Stimulated activated CD8-positive, alpha-beta memory T cell treated with anti-CD3 and anti-CD28 coated beads, Interleukin-4, amount 100 ng/mL, for 48 hours (primary cell): ENCODE data around the gene TMC8.
"Not testable (repeated sequence)": the region's sequence is repeated elsewhere in the genome, so short reads cannot be mapped to it uniquely, and the experiment has no call there.

Source experiments
- DNase-seq: peaks from one replicate; pipeline ENCODE4 v3.0.0-alpha.2; 2020

Gene TMC8, protein sequence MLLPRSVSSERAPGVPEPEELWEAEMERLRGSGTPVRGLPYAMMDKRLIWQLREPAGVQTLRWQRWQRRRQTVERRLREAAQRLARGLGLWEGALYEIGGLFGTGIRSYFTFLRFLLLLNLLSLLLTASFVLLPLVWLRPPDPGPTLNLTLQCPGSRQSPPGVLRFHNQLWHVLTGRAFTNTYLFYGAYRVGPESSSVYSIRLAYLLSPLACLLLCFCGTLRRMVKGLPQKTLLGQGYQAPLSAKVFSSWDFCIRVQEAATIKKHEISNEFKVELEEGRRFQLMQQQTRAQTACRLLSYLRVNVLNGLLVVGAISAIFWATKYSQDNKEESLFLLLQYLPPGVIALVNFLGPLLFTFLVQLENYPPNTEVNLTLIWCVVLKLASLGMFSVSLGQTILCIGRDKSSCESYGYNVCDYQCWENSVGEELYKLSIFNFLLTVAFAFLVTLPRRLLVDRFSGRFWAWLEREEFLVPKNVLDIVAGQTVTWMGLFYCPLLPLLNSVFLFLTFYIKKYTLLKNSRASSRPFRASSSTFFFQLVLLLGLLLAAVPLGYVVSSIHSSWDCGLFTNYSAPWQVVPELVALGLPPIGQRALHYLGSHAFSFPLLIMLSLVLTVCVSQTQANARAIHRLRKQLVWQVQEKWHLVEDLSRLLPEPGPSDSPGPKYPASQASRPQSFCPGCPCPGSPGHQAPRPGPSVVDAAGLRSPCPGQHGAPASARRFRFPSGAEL

GRCh38 chr17:78130437-78131101 is at the start of gene TMC8:
Gene TMC8, plus strand, starts transcription at chr17:78130771. Its CDS starts 818 bp downstream, at chr17:78131589.
- DNase-seq = peak; percentile 81

DNA sequence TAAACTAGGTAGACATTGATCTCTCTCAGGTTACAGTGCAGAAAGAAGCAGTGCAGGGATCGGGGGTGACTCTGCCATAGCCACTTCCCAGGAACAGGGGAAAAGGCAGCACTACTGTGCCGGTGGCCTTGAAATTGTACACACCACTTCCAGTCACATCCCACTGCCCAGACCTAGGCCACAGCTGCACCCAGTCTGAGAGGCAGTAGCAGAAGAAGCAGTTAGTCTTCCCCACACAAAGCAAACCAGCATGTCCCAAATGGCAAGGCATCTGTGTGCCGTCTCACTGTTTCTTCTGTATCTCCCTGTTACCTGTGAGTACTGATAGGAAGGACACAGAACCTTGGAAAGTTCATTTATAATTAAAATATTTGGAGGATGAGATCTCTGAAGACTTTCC is 49.0 kb upstream of the TMC8 start:
- no peak for DNase-seq

DNA sequence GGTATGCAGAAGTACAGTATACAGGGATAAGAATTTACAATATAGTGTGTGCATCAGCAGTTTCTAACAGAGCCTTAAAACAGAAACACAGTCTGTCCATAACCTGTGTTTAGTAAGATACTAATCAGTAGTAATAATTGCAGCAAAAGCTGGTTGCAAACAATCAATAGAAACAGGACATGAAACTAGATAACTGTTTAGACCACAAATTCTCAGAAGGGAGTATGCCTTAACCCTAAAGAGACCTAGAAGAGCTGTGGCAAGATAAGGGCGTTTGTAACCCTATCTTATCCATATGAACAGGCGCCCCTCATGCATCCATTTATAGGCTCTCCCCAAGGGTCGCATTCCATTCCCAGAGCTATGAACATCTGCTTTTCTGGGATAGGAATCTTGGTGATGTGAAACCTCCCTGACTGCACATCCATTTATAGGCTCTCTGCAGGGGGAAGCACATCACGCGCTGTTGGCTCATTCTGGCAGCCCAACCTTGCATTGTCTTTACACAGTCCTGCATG is 48.2 kb upstream of the TMC8 start:
- DNase-seq = not testable (repeated sequence)

GRCh38 chr17:78082988-78083387 is 47.6 kb upstream of the TMC8 start:
- DNase-seq = no peak

DNA sequence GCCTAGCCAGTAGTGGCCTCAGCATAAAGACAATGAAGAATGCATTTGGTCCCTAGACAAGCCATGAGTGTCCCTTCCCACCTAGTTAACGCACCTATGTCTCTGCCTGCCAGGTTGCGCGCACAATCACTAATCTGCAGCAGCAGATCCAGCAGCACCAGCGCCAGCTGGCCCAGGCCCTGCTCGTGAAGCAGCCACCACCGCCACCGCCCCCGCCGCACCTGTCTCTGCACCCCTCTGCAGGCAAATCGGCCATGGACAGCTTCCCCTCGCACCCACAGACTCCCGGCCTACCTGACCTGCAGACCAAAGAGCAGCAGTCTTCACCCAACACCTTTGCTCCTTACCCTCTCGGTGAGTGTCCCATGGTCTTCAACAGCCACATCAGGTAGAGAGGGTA is 43.8 kb upstream of the TMC8 start:
- no peak for DNase-seq

DNA sequence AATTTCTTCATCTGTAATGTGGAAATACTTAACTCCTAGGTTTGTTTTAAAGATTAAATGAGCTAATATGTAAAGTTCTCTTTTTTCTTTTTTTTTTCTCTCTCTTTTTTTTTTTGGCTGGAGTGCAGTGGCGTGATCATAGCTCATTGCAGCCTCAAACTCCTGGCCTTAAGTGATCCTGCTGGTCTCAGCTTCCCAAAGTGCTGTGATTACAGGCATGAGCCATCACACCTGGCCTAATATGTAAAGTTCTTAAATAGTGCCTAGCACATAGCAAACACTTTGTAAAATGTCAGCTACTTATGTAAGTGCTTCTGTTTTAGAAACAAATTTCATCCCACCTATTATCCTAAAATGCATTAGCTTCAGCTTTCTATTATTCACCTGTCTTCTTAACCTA is 42.0 kb upstream of the TMC8 start:
- DNase-seq = no peak

DNA sequence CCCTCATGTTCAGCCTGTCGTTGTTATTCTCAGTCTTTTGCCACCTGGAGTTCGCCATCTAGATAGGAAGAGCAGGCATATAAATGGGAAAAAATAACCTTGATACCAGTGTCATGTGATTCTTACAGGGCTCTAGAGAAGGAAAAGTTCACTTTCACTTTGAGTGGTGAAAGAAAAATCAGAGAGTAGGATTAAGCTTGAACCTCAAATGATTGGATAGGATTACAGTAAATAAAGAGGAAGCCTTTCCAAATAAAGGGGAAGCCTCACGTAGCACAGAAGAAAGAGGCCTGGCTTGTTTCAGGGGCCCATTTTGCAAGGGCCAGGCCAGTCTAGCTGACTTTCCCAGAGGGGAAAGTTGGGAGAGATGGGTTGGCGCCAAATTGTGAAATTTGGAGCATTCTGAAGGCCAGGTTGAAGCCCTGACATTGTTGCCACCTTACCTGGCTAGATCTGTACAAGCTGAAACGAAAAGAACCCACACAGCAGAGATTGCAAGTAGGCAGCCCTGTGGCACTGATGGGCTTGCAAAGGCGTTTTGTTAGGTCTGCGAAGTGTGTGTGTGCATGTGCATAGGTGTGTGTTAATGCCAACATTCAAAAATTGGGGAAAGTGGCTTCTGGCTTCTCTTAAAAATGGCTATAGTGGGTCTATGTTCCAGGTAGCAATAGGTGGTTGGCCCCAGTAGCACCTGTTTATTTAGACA is 40.8 kb upstream of the TMC8 start:
- no peak for DNase-seq

DNA sequence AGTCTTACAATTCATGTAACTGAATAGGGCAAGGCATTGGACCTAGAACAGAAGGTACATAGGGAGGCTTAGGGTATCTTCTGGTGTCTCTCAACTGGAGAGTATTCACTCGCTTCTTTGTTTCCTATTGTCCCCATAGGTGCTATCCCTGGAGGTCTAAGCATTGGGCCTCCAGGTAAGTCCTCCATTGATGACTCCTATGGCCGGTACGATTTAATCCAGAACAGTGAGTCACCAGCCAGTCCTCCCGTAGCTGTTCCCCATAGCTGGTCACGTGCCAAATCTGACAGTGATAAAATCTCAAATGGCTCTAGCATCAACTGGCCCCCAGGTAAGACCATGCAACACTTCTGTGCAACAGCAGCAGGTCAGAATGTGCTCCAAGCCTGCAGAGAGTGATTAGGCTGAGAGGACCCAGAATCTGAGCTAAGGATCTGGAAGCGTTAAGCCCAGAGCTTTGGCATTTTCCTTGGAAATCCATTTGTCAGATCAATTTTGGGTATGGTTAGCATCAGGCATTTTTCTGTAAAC is 37.7 kb upstream of the TMC8 start:
- DNase-seq = no peak

- no peak for DNase-seq
Measured at GRCh38 chr17:78095035-78095434, 35.5 kb upstream of the TMC8 start.

GRCh38 chr17:78096093-78096492 is 34.5 kb upstream of the TMC8 start:
- no peak for DNase-seq

DNA sequence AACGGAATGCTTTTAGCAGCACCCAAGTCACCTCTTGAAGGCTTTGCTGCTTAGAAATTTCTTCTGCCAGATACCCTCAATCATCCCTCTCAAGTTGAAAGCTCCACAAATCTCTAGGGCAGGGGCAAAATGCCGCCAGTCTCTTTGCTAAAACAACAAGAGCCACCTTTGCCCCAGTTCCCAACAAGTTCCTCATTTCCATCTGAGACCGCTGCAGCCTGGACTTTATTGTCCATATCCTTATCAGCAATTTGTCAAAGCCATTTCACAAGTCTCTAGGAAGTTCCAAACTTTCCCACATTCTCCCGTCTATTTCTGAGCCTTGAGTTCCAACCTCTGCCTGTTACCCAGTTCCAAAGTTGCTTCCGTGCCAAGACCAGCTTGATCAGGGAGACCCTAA is 29.5 kb upstream of the TMC8 start:
- DNase-seq = no peak

DNA sequence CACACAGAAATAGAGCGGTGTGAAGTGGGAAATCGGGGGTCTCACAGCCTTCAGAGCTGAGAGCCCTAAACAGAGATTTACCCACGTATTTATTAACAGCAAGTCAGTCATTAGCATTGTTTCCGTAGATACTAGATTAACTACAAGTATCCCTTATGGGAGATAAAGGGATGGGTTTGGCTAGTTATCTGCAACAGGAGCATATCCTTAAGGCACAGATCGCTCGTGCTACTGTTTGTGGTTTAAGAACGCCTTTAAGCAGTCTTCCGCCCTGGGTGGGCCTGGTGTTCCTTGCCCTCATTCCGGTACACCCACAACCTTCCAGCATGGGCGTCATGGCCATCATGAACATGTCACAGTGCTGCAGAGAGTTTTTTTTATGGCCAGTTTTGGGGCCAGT is 29.0 kb upstream of the TMC8 start:
- DNase-seq = no peak

GRCh38 chr17:78103311-78103710 is 27.3 kb upstream of the TMC8 start:
- DNase-seq = no peak

GRCh38 chr17:78104540-78104941 is 26.0 kb upstream of the TMC8 start:
- DNase-seq = no peak

DNA sequence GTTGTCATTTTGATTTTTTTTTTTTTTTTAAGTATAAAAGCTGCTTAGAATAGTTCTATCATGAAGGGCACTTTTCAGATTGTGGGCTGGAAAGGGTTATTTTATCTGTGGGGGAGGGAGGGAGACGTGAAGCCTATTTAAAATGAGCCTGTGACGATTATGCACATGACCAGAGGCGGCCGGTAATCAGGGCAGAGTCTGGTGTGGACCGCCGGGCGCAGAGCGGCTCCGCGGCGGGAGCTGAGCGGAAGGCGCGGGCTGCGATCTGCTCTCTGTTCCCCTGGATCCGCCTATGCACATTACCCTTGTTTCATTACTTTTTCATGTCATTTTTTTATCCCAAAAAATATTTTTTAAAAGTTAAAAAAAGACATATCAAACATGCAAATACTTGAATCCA is 25.5 kb upstream of the TMC8 start:
- DNase-seq = no peak

- DNase-seq = no peak
Measured at GRCh38 chr17:78105551-78105950, 25.0 kb upstream of the TMC8 start.

DNA sequence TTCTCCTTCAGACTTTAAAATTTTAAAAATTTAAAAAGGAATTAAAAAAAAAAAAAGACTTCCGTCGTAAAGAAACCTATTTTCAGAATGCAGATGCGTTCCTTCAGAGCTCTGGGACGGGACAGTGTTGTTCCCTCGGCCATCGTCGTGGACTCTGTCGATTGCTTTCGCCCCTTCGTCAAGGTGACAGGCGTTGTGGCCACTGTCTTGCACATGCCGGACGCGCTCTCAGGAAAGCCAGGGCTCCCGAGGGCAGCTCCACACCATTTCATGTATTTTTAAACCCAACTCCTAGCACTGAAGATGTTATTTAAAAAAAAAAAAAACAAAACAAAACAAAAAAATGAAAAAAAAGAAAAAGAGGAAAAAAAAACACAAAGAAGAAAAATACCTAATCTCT is 24.4 kb upstream of the TMC8 start:
- DNase-seq = no peak

DNA sequence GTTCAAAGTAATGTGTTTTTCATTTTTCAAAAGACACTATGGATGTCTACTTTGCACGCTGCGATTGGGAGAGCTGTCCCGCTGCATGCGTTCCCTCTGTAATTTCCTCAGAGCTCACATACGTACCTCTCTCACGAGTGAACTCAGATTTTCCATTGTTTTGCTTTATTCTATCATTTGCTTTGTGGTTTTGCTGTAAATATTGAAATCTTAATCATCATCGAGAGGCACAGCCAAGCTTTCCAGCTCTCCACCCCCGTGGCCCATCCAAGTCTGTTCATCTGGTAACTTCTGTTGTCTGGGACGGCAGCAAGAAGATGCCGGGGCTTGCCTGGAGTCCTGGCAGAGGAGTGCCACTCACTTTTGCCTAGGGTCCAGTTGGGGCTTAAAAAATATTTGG is 23.1 kb upstream of the TMC8 start:
- DNase-seq = no peak

GRCh38 chr17:78107976-78108725 is 22.4 kb upstream of the TMC8 start:
- no peak for DNase-seq

DNA sequence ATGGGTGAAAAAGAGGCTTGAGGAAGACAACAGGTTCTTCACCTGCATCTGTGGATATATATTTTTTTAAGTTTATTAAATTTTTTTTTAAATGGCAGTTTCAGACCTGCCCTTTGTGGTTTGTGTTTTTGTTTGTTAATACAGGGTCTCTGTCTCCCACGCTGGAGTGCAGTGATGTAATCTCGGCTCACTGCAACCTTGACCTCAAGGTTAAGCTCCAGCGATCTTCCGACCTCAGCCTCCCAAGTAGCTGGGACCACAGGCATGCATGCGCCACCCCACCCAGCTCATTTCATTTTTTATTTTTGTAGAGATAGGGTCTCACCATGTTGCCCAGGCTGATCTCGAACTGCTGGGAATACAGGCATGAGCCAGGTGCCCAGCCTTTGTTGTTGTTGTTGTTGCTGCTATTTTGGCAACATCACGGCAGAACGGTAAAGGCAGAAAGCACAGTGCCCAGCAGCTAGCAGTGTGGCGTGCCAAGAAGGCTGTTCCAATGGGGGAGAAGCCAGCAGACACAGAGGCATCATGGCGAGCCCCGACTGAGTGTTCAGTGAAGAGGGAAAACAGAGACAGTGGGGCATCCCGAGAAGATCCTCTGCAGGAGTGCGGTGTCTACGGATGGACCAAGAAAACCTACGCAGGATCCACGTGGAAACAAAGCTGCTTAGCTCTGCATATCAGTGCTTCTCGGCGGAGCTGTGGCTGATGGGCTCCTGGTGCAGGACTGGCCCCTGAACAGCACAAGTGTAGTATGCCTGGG is 21.7 kb upstream of the TMC8 start:
- no peak for DNase-seq

- DNase-seq = no peak
Measured at GRCh38 chr17:78109489-78109761, 21.1 kb upstream of the TMC8 start.
